Colon (tissue), 2 donors: ENCODE measurements around the gene HIRIP3.

ENCODE experiments used
- FAIRE-seq: peaks from 2 replicates; lab custom pipeline; 2012; peaks lifted over from hg19 to GRCh38; lab: Jason Lieb, UNC
- donor health status: control.
- donor health status: control.

HIRIP3 gene

GRCh38 chr16:29996766-29997250 is 1.4 kb upstream of the HIRIP3 start:
- FAIRE-seq = no peak

DNA sequence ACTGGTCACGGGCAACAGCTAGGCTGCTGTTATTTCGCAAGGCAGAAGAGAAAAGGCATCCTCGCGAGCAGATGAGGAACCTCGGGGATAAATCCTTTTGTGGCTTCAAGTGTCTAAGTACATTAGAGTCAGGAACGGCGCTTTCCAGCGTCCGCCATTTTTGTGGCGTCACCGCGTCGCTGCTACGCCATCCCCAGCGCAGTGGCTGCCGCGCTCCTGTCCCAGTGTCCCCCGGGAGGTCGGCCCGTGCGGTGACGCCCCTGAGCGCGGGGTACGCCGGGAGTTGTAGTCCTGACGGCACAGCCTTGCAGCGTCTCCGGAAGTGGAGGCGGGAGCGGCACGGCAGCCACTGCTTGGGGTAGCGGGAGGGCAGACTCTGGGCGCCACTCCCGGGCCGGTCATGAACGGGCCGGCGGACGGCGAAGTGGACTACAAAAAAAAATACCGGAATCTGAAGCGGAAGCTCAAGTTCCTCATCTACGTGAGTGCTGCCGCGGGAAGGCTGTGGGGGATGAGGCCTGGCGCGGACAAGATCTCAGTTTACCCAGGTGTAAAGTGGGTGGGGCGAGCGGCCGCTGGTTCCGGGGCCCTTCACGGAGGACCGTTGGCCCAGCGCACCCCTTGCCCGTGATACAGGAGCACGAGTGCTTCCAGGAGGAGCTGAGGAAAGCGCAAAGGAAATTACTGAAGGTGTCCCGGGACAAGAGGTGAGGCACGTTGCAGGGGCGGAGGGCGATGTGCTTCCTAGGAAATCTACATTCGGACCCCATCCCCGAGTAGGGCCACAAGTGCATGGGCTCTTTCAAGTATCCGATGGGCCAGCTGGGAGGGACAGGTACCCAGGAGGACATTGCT is 721 bp upstream of the HIRIP3 start, which contains the start of gene INO80E:
INO80E (plus strand) TSS at position 331 of the 855 bp plus-strand sequence; CDS start at position 401, 70 bp downstream.
- no peak for FAIRE-seq

DNA sequence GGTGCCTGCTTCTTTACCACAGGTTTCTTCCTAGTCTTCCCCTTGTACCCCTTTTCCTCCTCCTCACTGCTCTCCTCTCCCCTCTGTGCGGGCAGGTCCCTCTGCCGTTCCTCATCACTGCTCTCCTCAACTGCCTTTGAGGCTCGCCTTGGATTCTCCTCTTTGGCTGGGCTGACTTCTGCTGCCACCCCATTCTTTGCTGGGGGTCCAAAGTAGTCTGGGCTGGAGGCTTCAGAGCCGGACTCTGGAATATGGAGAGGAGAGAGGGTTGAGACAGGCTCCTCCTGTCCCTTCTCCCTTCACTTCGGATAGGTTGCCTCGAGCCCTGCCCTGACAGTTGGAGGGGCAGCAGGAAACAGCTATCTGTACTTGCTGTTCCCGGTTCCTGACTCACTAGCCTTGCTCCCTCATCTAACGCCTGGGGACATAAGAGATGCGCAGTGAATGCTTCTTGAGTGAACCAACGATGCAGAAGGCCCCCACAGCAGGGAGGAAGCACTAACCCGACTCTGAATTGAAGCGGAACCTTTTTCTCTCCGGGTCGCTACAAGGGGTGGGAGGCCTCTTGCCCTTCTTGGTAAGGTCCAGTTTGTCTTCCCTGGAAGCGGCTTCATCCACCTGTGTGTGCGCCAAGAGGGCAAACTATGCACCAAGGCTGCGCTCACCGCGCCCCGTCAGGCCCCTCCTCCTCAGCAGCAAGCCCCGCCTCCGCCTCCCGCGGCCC is 655 bp downstream of the HIRIP3 start:
- FAIRE-seq = no peak

GRCh38 chr16:29993903-29994599 is 1.4 kb downstream of the HIRIP3 start:
- FAIRE-seq = no peak

- no peak for FAIRE-seq
Observed at GRCh38 chr16:29993191-29993902, 2.1 kb downstream of the HIRIP3 start.

GRCh38 chr16:29992344-29992967 is 3.0 kb downstream of the HIRIP3 start:
- no peak for FAIRE-seq

GRCh38 chr16:29991571-29991904 is 3.9 kb downstream of the HIRIP3 start:
- FAIRE-seq = no peak

DNA sequence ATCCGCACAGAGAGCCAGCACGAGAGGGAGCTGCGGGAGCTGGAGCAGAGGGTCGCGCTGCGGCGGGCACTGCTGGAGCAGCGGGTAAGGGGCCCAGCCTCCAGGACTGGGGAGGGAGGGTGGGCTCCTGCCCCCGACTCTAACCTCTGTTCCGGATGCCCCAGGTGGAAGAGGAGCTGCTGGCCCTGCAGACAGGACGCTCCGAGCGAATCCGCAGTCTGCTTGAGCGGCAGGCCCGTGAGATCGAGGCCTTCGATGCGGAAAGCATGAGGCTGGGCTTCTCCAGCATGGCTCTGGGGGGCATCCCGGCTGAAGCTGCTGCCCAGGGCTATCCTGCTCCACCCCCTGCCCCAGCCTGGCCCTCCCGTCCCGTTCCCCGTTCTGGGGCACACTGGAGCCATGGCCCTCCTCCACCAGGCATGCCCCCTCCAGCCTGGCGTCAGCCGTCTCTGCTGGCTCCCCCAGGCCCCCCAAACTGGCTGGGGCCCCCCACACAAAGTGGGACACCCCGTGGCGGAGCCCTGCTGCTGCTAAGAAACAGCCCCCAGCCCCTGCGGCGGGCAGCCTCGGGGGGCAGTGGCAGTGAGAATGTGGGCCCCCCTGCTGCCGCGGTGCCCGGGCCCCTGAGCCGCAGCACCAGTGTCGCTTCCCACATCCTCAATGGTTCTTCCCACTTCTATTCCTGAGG is 4.4 kb downstream of the HIRIP3 start:
- FAIRE-seq = no peak

DNA sequence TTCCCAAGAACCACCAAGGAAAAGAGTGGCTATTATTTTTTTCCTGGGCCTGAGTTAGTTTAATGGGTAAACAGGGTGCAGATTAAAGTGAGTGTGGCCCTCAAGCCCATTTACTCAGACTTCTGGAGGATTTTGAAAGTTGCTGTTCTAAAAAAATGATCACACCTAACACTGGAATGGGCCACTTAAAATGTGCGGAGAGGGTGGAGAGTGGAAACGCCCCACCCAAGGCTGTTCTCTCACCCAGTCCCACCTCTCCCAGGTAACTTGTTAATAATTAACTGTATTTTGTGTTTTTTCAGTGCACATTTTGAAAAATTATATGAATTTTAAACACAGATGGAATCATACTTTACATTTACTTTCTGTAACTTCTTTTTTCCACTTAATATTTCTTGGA is 5.4 kb downstream of the HIRIP3 start:
- no peak for FAIRE-seq

DNA sequence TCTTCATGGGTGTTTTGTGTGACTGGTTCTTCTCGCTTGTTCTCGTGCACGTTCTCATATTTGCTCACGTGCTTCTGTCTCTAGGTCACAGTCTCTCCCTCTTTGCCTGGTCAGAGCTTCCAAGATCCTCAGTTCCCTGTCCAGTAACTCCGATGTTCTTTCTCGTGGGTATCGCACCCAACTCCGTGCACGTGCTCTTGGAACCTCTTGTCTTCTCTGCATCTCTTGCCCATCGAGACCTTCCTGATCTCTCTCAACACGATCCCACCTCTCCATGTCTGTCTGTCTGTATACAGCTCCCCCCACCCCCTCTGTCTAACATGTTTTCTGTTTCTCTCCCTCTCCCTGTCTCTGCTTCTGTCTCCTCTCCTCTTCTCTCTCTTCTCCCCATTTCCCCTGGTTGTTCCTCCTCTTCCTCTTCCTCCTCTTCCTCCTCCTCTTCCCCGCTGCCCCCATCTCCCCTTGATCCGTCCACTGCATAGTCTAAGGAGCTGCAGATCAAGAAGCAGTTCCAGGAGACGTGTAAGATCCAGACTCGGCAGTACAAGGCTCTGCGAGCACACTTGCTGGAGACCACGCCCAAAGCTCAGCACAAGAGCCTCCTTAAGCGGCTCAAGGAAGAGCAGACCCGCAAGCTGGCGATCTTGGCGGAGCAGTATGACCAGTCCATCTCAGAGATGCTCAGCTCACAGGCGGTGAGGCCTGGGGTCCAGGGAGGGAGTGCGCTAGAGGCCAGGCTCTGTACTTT is 6.1 kb downstream of the HIRIP3 start:
- FAIRE-seq = no peak

GRCh38 chr16:29988346-29989075 is 6.9 kb downstream of the HIRIP3 start:
- no peak for FAIRE-seq

- no peak for FAIRE-seq
Observed at GRCh38 chr16:29987371-29988085, 7.9 kb downstream of the HIRIP3 start.

- no peak for FAIRE-seq
Observed at GRCh38 chr16:29986931-29987330, 8.5 kb downstream of the HIRIP3 start.

DNA sequence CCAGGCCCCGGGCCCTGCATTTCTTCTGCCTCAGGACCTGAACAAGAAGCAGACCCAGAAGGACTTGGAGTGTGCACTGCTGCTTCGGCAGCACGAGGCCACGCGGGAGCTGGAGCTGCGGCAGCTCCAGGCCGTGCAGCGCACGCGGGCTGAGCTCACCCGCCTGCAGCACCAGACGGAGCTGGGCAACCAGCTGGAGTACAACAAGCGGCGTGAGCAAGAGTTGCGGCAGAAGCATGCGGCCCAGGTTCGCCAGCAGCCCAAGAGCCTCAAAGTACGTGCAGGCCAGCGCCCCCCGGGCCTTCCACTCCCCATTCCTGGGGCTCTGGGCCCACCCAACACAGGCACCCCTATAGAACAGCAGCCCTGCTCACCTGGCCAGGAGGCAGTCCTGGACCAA is 9.2 kb downstream of the HIRIP3 start:
- FAIRE-seq = no peak

DNA sequence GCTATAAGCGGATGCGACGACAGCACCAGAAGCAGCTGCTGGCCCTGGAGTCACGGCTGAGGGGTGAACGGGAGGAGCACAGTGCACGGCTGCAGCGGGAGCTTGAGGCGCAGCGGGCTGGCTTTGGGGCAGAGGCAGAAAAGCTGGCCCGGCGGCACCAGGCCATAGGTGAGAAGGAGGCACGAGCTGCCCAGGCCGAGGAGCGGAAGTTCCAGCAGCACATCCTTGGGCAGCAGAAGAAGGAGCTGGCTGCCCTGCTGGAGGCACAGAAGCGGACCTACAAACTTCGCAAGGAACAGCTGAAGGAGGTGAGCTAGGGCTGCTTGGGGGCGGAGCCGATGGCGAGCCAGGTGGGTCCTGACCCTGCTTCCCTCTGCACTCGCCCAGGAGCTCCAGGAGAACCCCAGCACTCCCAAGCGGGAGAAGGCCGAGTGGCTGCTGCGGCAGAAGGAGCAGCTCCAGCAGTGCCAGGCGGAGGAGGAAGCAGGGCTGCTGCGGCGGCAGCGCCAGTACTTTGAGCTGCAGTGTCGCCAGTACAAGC is 10.1 kb downstream of the HIRIP3 start:
- no peak for FAIRE-seq

GRCh38 chr16:29984764-29985147 is 10.7 kb downstream of the HIRIP3 start:
- no peak for FAIRE-seq

- FAIRE-seq = no peak
Observed at GRCh38 chr16:29984137-29984763, 11.2 kb downstream of the HIRIP3 start.
